ENCODE results near the gene RPL4. TPM values are rescaled to one million over a fixed set of nuclear protein-coding genes. Genes with fewer than 3 reads are reported as not detected.
A peak's percentile ranks its signal among the peaks of the same experiment; 100 is the strongest.

The RPL4 gene
- total RNA-seq (2021; fragmentation: NEBNext Ultra II Directional; extraction: Animal tissue kit (Norgen Biotek cat#: 25700)): 1,000 to 10,000 TPM; 2,685 to 3,032 (median 2,841) TPM
- long read RNA-seq, transcript RPL4-201 (10 exons, 2,769 nt): major isoform, 2,692 of 3,113 reads
- long read RNA-seq, transcript RPL4-210 (6 exons, 1,099 nt): minor isoform, 5 of 3,113 reads
- long read RNA-seq, partial matches to known transcripts: 359 of 3,113 reads
- long read RNA-seq, other reads (novel, unspliced or antisense): 54 of 3,113 reads

GRCh38 chr15:66504563-66505429 lies at the start of gene RPL4, which contains the start of gene ZWILCH:
TSS of gene RPL4 (minus strand) at chr15:66504855. CDS start at chr15:66504790, 65 bp downstream.
TSS of gene ZWILCH (plus strand) at chr15:66505326. CDS start at chr15:66505339, 13 bp downstream.
- peaks cover 53% of the 10 kb centered on the region for H3K4me1 Mint-ChIP-seq (ENCODE audit: low read depth)
- H3K4me3 Mint-ChIP-seq: peak within 1 kb of the TSS; percentile 96
- H3K27ac Mint-ChIP-seq: peak within 1 kb of the TSS; percentile 97
- H3K27me3 Mint-ChIP-seq (ENCODE audit: insufficient read depth): peaks cover 10% of the 10 kb centered on the region
- peaks cover 43% of the 10 kb centered on the region for H3K36me3 Mint-ChIP-seq (ENCODE audit: low read depth)
- TF ChIP-seq CTCF (IDR thresholded peaks at IDR 0.05): peak; percentile 40
- peaks cover 4% of the 10 kb centered on the region for H3K9me3 Mint-ChIP-seq
- peak; percentile 91 for DNase-seq

- H3K9me3 Mint-ChIP-seq: no peaks in the 10 kb centered on the region
- no peaks in the 10 kb centered on the region for H3K4me1 Mint-ChIP-seq (ENCODE audit: low read depth)
- no peak for TF ChIP-seq CTCF (IDR thresholded peaks at IDR 0.05)
- DNase-seq: no peak
- H3K4me3 Mint-ChIP-seq: no peak overlapping the region
- H3K36me3 Mint-ChIP-seq (ENCODE audit: low read depth): peaks cover 8% of the 10 kb centered on the region
- H3K27ac Mint-ChIP-seq: no peak overlapping the region
- no peaks in the 10 kb centered on the region for H3K27me3 Mint-ChIP-seq (ENCODE audit: insufficient read depth)
Observed at GRCh38 chr15:66545255-66545654, 40.6 kb upstream of the RPL4 start.

- no peak for TF ChIP-seq CTCF (IDR thresholded peaks at IDR 0.05)
- no peak for DNase-seq
- H3K4me1 Mint-ChIP-seq (ENCODE audit: low read depth): no peaks in the 10 kb centered on the region
- H3K27me3 Mint-ChIP-seq (ENCODE audit: insufficient read depth): no peaks in the 10 kb centered on the region
- H3K9me3 Mint-ChIP-seq: no peaks in the 10 kb centered on the region
- no peak overlapping the region for H3K27ac Mint-ChIP-seq
- H3K36me3 Mint-ChIP-seq (ENCODE audit: low read depth): peaks cover 22% of the 10 kb centered on the region
- no peak overlapping the region for H3K4me3 Mint-ChIP-seq
Observed at GRCh38 chr15:66542896-66543295, 38.2 kb upstream of the RPL4 start.

- no peak for DNase-seq
- no peak for TF ChIP-seq CTCF (IDR thresholded peaks at IDR 0.05)
- H3K4me3 Mint-ChIP-seq: no peak overlapping the region
- no peaks in the 10 kb centered on the region for H3K4me1 Mint-ChIP-seq (ENCODE audit: low read depth)
- peaks cover 21% of the 10 kb centered on the region for H3K36me3 Mint-ChIP-seq (ENCODE audit: low read depth)
- H3K27me3 Mint-ChIP-seq (ENCODE audit: insufficient read depth): no peaks in the 10 kb centered on the region
- no peak overlapping the region for H3K27ac Mint-ChIP-seq
- H3K9me3 Mint-ChIP-seq: no peaks in the 10 kb centered on the region
Observed at GRCh38 chr15:66535056-66535455, 30.4 kb upstream of the RPL4 start.

GRCh38 chr15:66524838-66525237 lies 20.2 kb upstream of the RPL4 start:
- no peak for DNase-seq

More at GRCh38 chr15:66524838-66525237, 20.2 kb upstream of the RPL4 start:
- H3K36me3 Mint-ChIP-seq (ENCODE audit: low read depth): peaks cover 29% of the 10 kb centered on the region
- no peaks in the 10 kb centered on the region; the same call in 1 of the 2 replicates for H3K27me3 Mint-ChIP-seq (ENCODE audit: insufficient read depth)
- H3K9me3 Mint-ChIP-seq: no peaks in the 10 kb centered on the region
- TF ChIP-seq CTCF (IDR thresholded peaks at IDR 0.05): no peak
- H3K27ac Mint-ChIP-seq: no peak overlapping the region
- H3K4me3 Mint-ChIP-seq: no peak overlapping the region
- H3K4me1 Mint-ChIP-seq (ENCODE audit: low read depth): 0 out of 2 replicates have a peak, but pooled peaks cover 5% of the 10 kb centered on the region

Data from HFFc6 (cell line).